DND-41 (cell line): ENCODE results near the gene MECP2.

ENCODE experiments used
- CTCF ChIP-seq: IDR thresholded peaks from 2 replicates; pipeline ENCODE4 v1.5.1; 2012; ENCODE audit warnings: borderline replicate concordance, low read length, moderate library complexity, mild to moderate bottlenecking; ENCODE audit not compliant: poor library complexity, severe bottlenecking; ENCODE audit errors: extremely low read depth
- EZH2 ChIP-seq: IDR thresholded peaks from 3 replicates; pipeline ENCODE4 v1.6.1; 2012; ENCODE audit warnings: borderline replicate concordance, low read depth, mild to moderate bottlenecking, moderate library complexity, low read length, inconsistent platforms; ENCODE audit not compliant: severe bottlenecking

- no peak for TF ChIP-seq EZH2
- TF ChIP-seq CTCF, result no peak
These were observed 32.7 kb downstream of the MECP2 start for GRCh38 chrX:154064637-154065435.
